K562 (cell line): ENCODE measurements around the gene ANKRD13D. TPM values are rescaled to one million over a fixed set of nuclear protein-coding genes. Genes with fewer than 3 reads are reported as not detected.

Source experiments
- ATAC-seq: fragments of 200-7000 bp; cut with Tn5 transposase; 3 replicates; pipeline ENCODE4 v1.9.1; 2020; ENCODE audit warnings: moderate library complexity
- BruUV-seq: library from RNA; stranded (reverse); fragments of 400-500 nt; replicated peaks from 2 replicates; lab custom pipeline; 2021; lab: Mats Ljungman, UMichigan
- CTCF ChIA-PET: fragments of 300-600 bp; formaldehyde crosslinking; extraction: SDS; loops from one replicate; lab custom pipeline; 2021; ENCODE audit warnings: low intra/inter-chr PET ratio; lab: Yijun Ruan, JAX
- POLR2A ChIA-PET: fragments of 300-600, 350-650 bp; sonication (Branson Sonifier 250); formaldehyde crosslinking; extraction: SDS; loops from one replicate; lab custom pipeline; 2021; ENCODE audit warnings: antibody characterized with exemption, inconsistent platforms; lab: Yijun Ruan, JAX
- DNase-seq, 4 experiments: peaks; one replicate each; pipeline versions ENCODE4 v3.0.0 to v3.0.0-alpha.2; 2011 to 2018; ENCODE audit warnings: low spot score in 3 of 4, mixed read lengths in 3 of 4; ENCODE audit errors: extremely low read depth in 1 of 4
- FAIRE-seq: peaks from 2 replicates; lab custom pipeline; 2011; peaks lifted over from hg19 to GRCh38; lab: Jason Lieb, UNC
- H2AFZ ChIP-seq: 2 replicates; pipeline ENCODE4 v1.6.0; 2011; ENCODE audit warnings: low read depth, low read length, control low read depth, inconsistent platforms
- H3K27ac ChIP-seq: fragments of 200-600 bp; 3 replicates; pipeline ENCODE4 v1.8.0; 2011; ENCODE audit warnings: low read depth, mild to moderate bottlenecking, control low read depth, inconsistent platforms, low read length, moderate library complexity, mixed read lengths; ENCODE audit errors: extremely low read depth
- H3K27me3 ChIP-seq, 2 experiments: fragments of 300-600 bp in 1 of 2; 2 replicates in 1 of 2; 3 replicates in 1 of 2; pipeline versions ENCODE4 v1.6.0 to v1.8.0; 2011; ENCODE audit warnings: inconsistent platforms in 2 of 2, low read length in 2 of 2, mild to moderate bottlenecking in 1 of 2, mixed read lengths in 1 of 2, moderate library complexity in 1 of 2; ENCODE audit not compliant: control insufficient read depth in 2 of 2, insufficient read depth in 2 of 2
- H3K36me3 ChIP-seq: fragments of 300-600 bp; 3 replicates; pipeline ENCODE4 v1.8.0; 2011; ENCODE audit warnings: mild to moderate bottlenecking, low read length, inconsistent platforms; ENCODE audit not compliant: control insufficient read depth, insufficient read depth
- H3K4me1 ChIP-seq, 2 experiments: fragments of 200-600 bp in 1 of 2; replicated peaks in 1 of 2; 2 replicates in 1 of 2; 3 replicates in 1 of 2; pipeline versions ENCODE4 v1.5.1 to v1.8.0; 2011; ENCODE audit warnings: inconsistent platforms in 2 of 2, low read length in 2 of 2, mild to moderate bottlenecking in 1 of 2, mixed read lengths in 1 of 2, moderate library complexity in 1 of 2; ENCODE audit not compliant: control insufficient read depth in 2 of 2, insufficient read depth in 2 of 2
- H3K4me2 ChIP-seq: 2 replicates; pipeline ENCODE4 v1.6.1; 2011; ENCODE audit warnings: low read length, control low read depth, inconsistent platforms, mixed read lengths; ENCODE audit not compliant: insufficient read depth
- H3K4me3 ChIP-seq: fragments of 200-600 bp; sonication (generic), shearing (Covaris generic); 2 replicates; pipeline ENCODE4 v1.5.1; 2016; ENCODE audit warnings: control low read depth, inconsistent platforms
- H3K79me2 ChIP-seq: fragments of 200-600 bp; 3 replicates; pipeline ENCODE4 v1.8.0; 2011; ENCODE audit warnings: low read length, inconsistent platforms; ENCODE audit not compliant: control insufficient read depth, insufficient read depth
- H3K9ac ChIP-seq, 2 experiments: 2 replicates each; pipeline versions ENCODE4 v1.6.0 to v1.6.1; 2011; ENCODE audit warnings: low read depth in 2 of 2, low read length in 2 of 2, control low read depth in 1 of 2, inconsistent platforms in 1 of 2, mild to moderate bottlenecking in 1 of 2, mixed read lengths in 1 of 2; ENCODE audit not compliant: insufficient read depth in 1 of 2
- H3K9me1 ChIP-seq: one replicate; pipeline ENCODE4 v1.6.0; 2011; ENCODE audit warnings: inconsistent platforms, mild to moderate bottlenecking, low read length, moderate library complexity; ENCODE audit not compliant: control insufficient read depth, insufficient read depth
- H3K9me3 ChIP-seq: replicated peaks from 2 replicates; pipeline ENCODE4 v1.5.1; 2011; ENCODE audit warnings: low read depth, low read length, inconsistent platforms; ENCODE audit not compliant: control insufficient read depth, insufficient read depth
- H4K20me1 ChIP-seq: replicated peaks from 2 replicates; pipeline ENCODE4 v1.6.1; 2011; ENCODE audit warnings: low read length, inconsistent platforms, mixed read lengths; ENCODE audit not compliant: control insufficient read depth, insufficient read depth
- POLR2AphosphoS2 ChIP-seq: IDR thresholded peaks from 2 replicates; pipeline ENCODE4 v1.6.1; 2012; ENCODE audit warnings: low read length, improper control_type of control experiment
- POLR2G ChIP-seq: fragments of 200-400 bp; formaldehyde crosslinking; IDR thresholded peaks from 2 replicates; pipeline ENCODE4 v1.6.1; 2017; ENCODE audit warnings: low read depth, mild to moderate bottlenecking, antibody characterized with exemption, low read length, moderate library complexity
- RBFOX2 ChIP-seq: fragments of 200-400 bp; formaldehyde crosslinking; IDR thresholded peaks from 2 replicates; pipeline ENCODE4 v1.6.1; 2017; ENCODE audit warnings: low read depth, mild to moderate bottlenecking, low read length, moderate library complexity
- ZNF436 ChIP-seq: fragments of 250-450, 450-650 bp; sonication (Bioruptor Pico); formaldehyde crosslinking; IDR thresholded peaks from 2 replicates; pipeline ENCODE4 v1.7.0; 2020; ENCODE audit warnings: mild to moderate bottlenecking
- WGBS: fragments of 100-300 bp; shearing (Covaris generic); methylation state at CpG from one replicate; pipeline ENCODE4 v1.1.6; 2016; ENCODE audit warnings: low coverage, mixed read lengths; ENCODE audit not compliant: insufficient coverage; ENCODE audit errors: missing lambda C conversion rate; 5-methylcytosine and 5-hydroxymethylcytosine counted together
- in situ Hi-C: fragments of 300-500 bp; cut with MboI; formaldehyde crosslinking; loops from 4 replicates; pipeline ENCODE4 v1.15.0; 2018; ENCODE audit warnings: inconsistent platforms, mixed read lengths
- intact Hi-C: fragments of 100-400 bp; cut with micrococcal nuclease; formaldehyde crosslinking; loops from 2 replicates; pipeline ENCODE4 v1.14.2; 2022
- polyA plus RNA-seq, 8 experiments: library from polyadenylated mRNA; depleted of rRNA in 4 of 8; stranded (reverse) in 5 of 8; unstranded in 3 of 8; fragments of >200 nt; fragmentation: Nextera tagmentation in 2 of 8; fragmentation: Illumina TruSeq in 1 of 8; extraction: Ambion mirVana in 2 of 8; extraction: Trizol in 1 of 8; gene quantifications; 2 replicates each; pipeline versions ENCODE4 v1.2.1 to v1.2.3, GENCODE V29; 2011 to 2014; ENCODE audit warnings: inconsistent platforms in 1 of 8, missing spikeins in 1 of 8
- total RNA-seq, 7 experiments: library from RNA; depleted of rRNA in 6 of 7; stranded (reverse); fragments of >200 nt in 6 of 7; fragmentation: Illumina TruSeq in 2 of 7; extraction: Trizol in 2 of 7; gene quantifications; 2 replicates each; pipeline versions ENCODE4 v1.2.1 to v1.2.3, GENCODE V29; 2011 to 2021; ENCODE audit warnings: low replicate concordance in 1 of 7

ANKRD13D gene
- total and polyA plus RNA-seq, 9 of the 15 experiments (the other 6 are each of a cell fraction or from before 2014, with no cell fraction given), result 0.94 to 40.9 (median 22.4) TPM

DNA sequence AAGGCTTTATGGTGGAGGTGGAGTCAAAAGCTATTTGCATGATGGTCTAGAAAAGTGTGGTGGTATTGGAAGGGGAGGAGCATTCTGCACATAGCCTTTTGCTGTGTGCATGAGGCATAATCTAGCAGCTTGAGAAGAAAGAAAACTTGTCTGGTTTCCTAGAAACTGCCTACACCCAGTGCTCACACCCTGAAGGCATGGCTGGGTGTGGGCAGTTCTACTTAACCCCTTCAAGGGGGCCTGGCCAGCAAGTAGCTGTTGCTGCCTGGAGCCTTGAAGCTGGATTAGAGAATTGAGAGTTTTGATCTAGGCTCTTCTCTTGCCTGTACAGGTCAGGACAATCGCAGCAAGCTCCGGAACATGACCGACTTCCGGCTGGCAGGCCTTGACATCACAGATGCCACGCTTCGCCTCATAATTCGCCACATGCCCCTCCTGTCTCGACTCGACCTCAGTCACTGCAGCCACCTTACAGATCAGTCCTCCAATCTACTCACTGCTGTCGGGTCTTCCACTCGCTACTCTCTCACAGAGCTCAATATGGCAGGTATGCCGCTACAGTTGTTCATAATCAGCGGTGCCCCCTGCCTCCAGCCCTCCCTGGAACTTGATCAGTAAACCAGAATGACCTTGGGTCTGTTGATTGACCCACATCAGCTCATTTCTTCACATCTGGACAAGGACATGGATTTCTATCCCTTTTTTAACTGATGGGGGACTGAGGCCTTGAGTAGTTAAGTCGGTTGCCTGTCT, 35.1 kb upstream of the ANKRD13D start:
- Histone ChIP-seq H3K9me1 (no peaks in the 10 kb centered on the region), H3K4me3 (no peak overlapping the region), H2AFZ (no peak overlapping the region), H3K9me3 (no peaks in the 10 kb centered on the region), H3K4me2 (no peak overlapping the region), H3K4me1 (peaks cover 4 to 16% of the 10 kb centered on the region in 2 experiments; a peak in 2 of 5 replicates), H3K27me3 (no peaks in the 10 kb centered on the region), H3K79me2 (peaks cover 2% of the 10 kb centered on the region; the same call in 2 of the 3 replicates), H3K36me3 (peaks cover 82% of the 10 kb centered on the region), H3K27ac (no peak overlapping the region), H4K20me1 (peaks cover 15% of the 10 kb centered on the region; the same call in 1 of the 2 replicates), H3K9ac (0 out of 4 replicates have a peak overlapping the region, but pooled peaks of 1 of the 2 experiments have one; percentile 12)
- ATAC-seq, result no peak
- intact Hi-C loops (no loop called here), in situ Hi-C loops (no loop called here)
- no peak for FAIRE-seq
- WGBS, result 91% methylated on average over 14 of the region's 14 CpGs
- no TSS peak for BruUV-seq
- POLR2A ChIA-PET, result interaction anchor here (0.5 to 6.8 kb wide), 9 partner anchors 8 to 353 kb away, joined by 3 to 58 read pairs (median 4); no protein-coding TSS in a partner anchor
- CTCF ChIA-PET, result no interaction called here
- DNase-seq, result no peak
- TF ChIP-seq POLR2AphosphoS2 (peak; percentile 60; the same call in 1 of the 2 replicates), ZNF436 (CRISPR knock-in tag) (no peak), RBFOX2 (0 out of 2 replicates have a peak, but pooled peaks have one; percentile 15), POLR2G (0 out of 2 replicates have a peak, but pooled peaks have one; percentile 23)
